Neural cell (in vitro differentiated cells): Measurements from ENCODE around the gene C1S.
A peak's percentile ranks its signal among the peaks of the same experiment; 100 is the strongest.

Experiments
- CTCF ChIP-seq: fragments of 450-650 bp; IDR thresholded peaks from 2 replicates; pipeline ENCODE4 v1.5.1; 2014; ENCODE audit warnings: antibody characterized with exemption, mild to moderate bottlenecking, moderate library complexity; ENCODE audit not compliant: poor library complexity, severe bottlenecking
- EP300 ChIP-seq: fragments of 450-650 bp; conservative IDR thresholded peaks from 2 replicates; pipeline ENCODE4 v1.6.1; 2014; ENCODE audit warnings: antibody characterized with exemption, mild to moderate bottlenecking, moderate library complexity; ENCODE audit not compliant: poor library complexity, severe bottlenecking
- POLR2AphosphoS5 ChIP-seq: IDR thresholded peaks from 2 replicates; pipeline ENCODE4 v1.6.1; 2012
- REST ChIP-seq: IDR thresholded peaks from 2 replicates; pipeline ENCODE4 v1.6.1; 2012; ENCODE audit warnings: borderline replicate concordance

- TF ChIP-seq POLR2AphosphoS5 (peak; percentile 42), CTCF (peak; percentile 97), REST (no peak), EP300 (peak; percentile 46)
Measured at GRCh38 chr12:7018350-7019042, 42.0 kb upstream of the C1S start, which contains the start of gene LPCAT3.
